Keratinocyte (primary cell): Measurements from ENCODE around the gene MDM2.

Experiments
- CTCF ChIP-seq, 3 experiments: IDR thresholded peaks in 1 of 3; conservative IDR thresholded peaks in 1 of 3; optimal IDR thresholded peaks in 1 of 3; 2 replicates in 2 of 3; 3 replicates in 1 of 3; pipeline versions ENCODE3 to v1.5.1; 2011; ENCODE audit warnings: low read length in 3 of 3, mild to moderate bottlenecking in 3 of 3, moderate library complexity in 2 of 3, control low read depth in 1 of 3, inconsistent platforms in 1 of 3; ENCODE audit not compliant: insufficient read depth in 2 of 3; ENCODE audit errors: extremely low read depth in 1 of 3
- EZH2 ChIP-seq: IDR thresholded peaks from one replicate; pipeline ENCODE4 v1.6.1; 2012; ENCODE audit warnings: inconsistent platforms, mild to moderate bottlenecking, low read length, moderate library complexity

DNA sequence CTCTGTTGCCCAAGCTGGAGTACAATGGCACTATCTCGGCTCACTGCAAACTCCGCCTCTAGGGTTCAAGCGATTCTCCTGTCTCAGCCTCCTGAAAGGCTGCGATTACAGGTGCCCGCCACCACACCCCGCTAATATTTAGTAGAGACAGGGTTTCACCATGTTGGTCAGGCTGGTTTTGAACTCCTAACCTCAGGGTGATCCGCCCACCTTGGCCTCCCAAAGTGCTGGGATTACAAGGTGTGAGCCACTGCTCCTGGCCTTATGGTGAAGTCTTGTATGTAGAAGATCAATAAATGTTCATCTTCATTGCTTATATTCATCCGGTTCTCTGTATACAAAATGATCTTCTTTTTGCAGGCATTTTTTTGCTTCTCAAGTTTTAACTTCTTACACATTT lies 47.8 kb downstream of the MDM2 start:
- no peak for TF ChIP-seq CTCF (optimal IDR thresholded peaks at IDR 0.05 in 1 of 3, IDR thresholded peaks at IDR 0.05 in 1 of 3, conservative IDR thresholded peaks at IDR 0.05 in 1 of 3; ENCODE audit: extremely low read depth in 1 of 3, insufficient read depth in 2 of 3, low read length in 3 of 3)
- no peak for TF ChIP-seq EZH2
